Loucy (cell line): ENCODE results near the gene TCP10L.

Source experiments
- H2AFZ ChIP-seq: fragments of 200-600 bp; sonication (generic); 2 replicates; pipeline ENCODE4 v1.6.0; 2016; ENCODE audit warnings: antibody characterized with exemption, mild to moderate bottlenecking, low read length, moderate library complexity
- H3F3A ChIP-seq: fragments of 200-600 bp; 2 replicates; pipeline ENCODE4 v1.6.0; 2016; ENCODE audit warnings: antibody characterized with exemption, low read depth, mild to moderate bottlenecking
- H3K27me3 ChIP-seq: fragments of 200-600 bp; sonication (generic); 2 replicates; pipeline ENCODE4 v1.6.1; 2014; ENCODE audit warnings: low read length, mild to moderate bottlenecking; ENCODE audit not compliant: insufficient read depth, poor library complexity, severe bottlenecking
- H3K36me3 ChIP-seq: fragments of 200-600 bp; sonication (generic); 2 replicates; pipeline ENCODE4 v1.6.1; 2016; ENCODE audit warnings: low read length; ENCODE audit not compliant: insufficient read depth
- H3K4me1 ChIP-seq: fragments of 200-600 bp; sonication (generic); 2 replicates; pipeline ENCODE4 v1.5.1; 2014; ENCODE audit warnings: low read length, mild to moderate bottlenecking; ENCODE audit not compliant: insufficient read depth, poor library complexity, severe bottlenecking
- H3K4me2 ChIP-seq: fragments of 200-600 bp; sonication (generic); 2 replicates; pipeline ENCODE4 v1.6.0; 2014; ENCODE audit warnings: antibody characterized with exemption, low read length, low read depth, mild to moderate bottlenecking; ENCODE audit not compliant: poor library complexity, severe bottlenecking
- H3K4me3 ChIP-seq: fragments of 200-600 bp; sonication (generic); 2 replicates; pipeline ENCODE4 v1.5.1; 2014; ENCODE audit warnings: low read length, mild to moderate bottlenecking, mixed read lengths; ENCODE audit not compliant: poor library complexity, severe bottlenecking
- H3K79me2 ChIP-seq: fragments of 200-600 bp; sonication (generic); 2 replicates; pipeline ENCODE4 v1.6.1; 2014; ENCODE audit warnings: low read length; ENCODE audit not compliant: insufficient read depth
- H3K9ac ChIP-seq: fragments of 200-600 bp; sonication (generic); 2 replicates; pipeline ENCODE4 v1.6.0; 2014; ENCODE audit warnings: mild to moderate bottlenecking, low read depth, low read length, moderate library complexity; ENCODE audit not compliant: poor library complexity, severe bottlenecking
- H3K9me2 ChIP-seq: fragments of 200-600 bp; sonication (generic); replicated peaks from 2 replicates; pipeline ENCODE4 v1.6.1; 2016; ENCODE audit warnings: low read depth, low read length, mixed read lengths
- H3K9me3 ChIP-seq: fragments of 200-600 bp; sonication (generic); 2 replicates; pipeline ENCODE4 v1.6.1; 2014; ENCODE audit warnings: mild to moderate bottlenecking, antibody characterized with exemption, low read length, low read depth; ENCODE audit not compliant: insufficient read depth
- H4K20me1 ChIP-seq: fragments of 200-600 bp; sonication (generic); 2 replicates; pipeline ENCODE4 v1.6.0; 2014; ENCODE audit warnings: antibody characterized with exemption, low read length, mild to moderate bottlenecking; ENCODE audit not compliant: insufficient read depth, poor library complexity, severe bottlenecking
- EZH2phosphoT487 ChIP-seq: fragments of 200-600 bp; IDR thresholded peaks from 2 replicates; pipeline ENCODE4 v1.6.1; 2018; ENCODE audit warnings: antibody characterized with exemption, mild to moderate bottlenecking, moderate library complexity, borderline replicate concordance
- TF ChIP-seq, protein P1 (sequence below): fragments of 200-600 bp; sonication (generic); conservative IDR thresholded peaks from 2 replicates; pipeline ENCODE4 v1.5.1; 2014; ENCODE audit warnings: mild to moderate bottlenecking, antibody characterized with exemption, low read length

Gene TCP10L

GRCh38 chr21:32595431-32595830 is 10.1 kb upstream of the TCP10L start:
- Histone ChIP-seq H3K4me2 (no peak overlapping the region), H3K9ac (no peak overlapping the region), H3K9me2 (no peaks in the 10 kb centered on the region), H3K4me1 (no peaks in the 10 kb centered on the region), H3K4me3 (no peak overlapping the region), H3F3A (no peaks in the 10 kb centered on the region), H3K9me3 (no peaks in the 10 kb centered on the region), H3K27me3 (no peaks in the 10 kb centered on the region), H3K79me2 (no peaks in the 10 kb centered on the region), H3K36me3 (peaks cover 3% of the 10 kb centered on the region; the same call in 1 of the 2 replicates), H4K20me1 (no peaks in the 10 kb centered on the region), H2AFZ (no peak overlapping the region)
- TF ChIP-seq EZH2phosphoT487: no peak
- TF ChIP-seq, protein P1, sequence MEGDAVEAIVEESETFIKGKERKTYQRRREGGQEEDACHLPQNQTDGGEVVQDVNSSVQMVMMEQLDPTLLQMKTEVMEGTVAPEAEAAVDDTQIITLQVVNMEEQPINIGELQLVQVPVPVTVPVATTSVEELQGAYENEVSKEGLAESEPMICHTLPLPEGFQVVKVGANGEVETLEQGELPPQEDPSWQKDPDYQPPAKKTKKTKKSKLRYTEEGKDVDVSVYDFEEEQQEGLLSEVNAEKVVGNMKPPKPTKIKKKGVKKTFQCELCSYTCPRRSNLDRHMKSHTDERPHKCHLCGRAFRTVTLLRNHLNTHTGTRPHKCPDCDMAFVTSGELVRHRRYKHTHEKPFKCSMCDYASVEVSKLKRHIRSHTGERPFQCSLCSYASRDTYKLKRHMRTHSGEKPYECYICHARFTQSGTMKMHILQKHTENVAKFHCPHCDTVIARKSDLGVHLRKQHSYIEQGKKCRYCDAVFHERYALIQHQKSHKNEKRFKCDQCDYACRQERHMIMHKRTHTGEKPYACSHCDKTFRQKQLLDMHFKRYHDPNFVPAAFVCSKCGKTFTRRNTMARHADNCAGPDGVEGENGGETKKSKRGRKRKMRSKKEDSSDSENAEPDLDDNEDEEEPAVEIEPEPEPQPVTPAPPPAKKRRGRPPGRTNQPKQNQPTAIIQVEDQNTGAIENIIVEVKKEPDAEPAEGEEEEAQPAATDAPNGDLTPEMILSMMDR: no peak

- Histone ChIP-seq H3K4me3 (no peak overlapping the region), H3K36me3 (no peaks in the 10 kb centered on the region), H3K27me3 (no peaks in the 10 kb centered on the region), H3K9me2 (no peaks in the 10 kb centered on the region), H2AFZ (no peak overlapping the region), H3K79me2 (no peaks in the 10 kb centered on the region), H3K4me2 (no peak overlapping the region), H3F3A (no peaks in the 10 kb centered on the region), H4K20me1 (no peaks in the 10 kb centered on the region), H3K9ac (no peak overlapping the region), H3K4me1 (no peaks in the 10 kb centered on the region), H3K9me3 (no peaks in the 10 kb centered on the region)
- TF ChIP-seq, protein P1: no peak
- no peak for TF ChIP-seq EZH2phosphoT487
Measured at GRCh38 chr21:32593690-32594089, 8.4 kb upstream of the TCP10L start.

DNA sequence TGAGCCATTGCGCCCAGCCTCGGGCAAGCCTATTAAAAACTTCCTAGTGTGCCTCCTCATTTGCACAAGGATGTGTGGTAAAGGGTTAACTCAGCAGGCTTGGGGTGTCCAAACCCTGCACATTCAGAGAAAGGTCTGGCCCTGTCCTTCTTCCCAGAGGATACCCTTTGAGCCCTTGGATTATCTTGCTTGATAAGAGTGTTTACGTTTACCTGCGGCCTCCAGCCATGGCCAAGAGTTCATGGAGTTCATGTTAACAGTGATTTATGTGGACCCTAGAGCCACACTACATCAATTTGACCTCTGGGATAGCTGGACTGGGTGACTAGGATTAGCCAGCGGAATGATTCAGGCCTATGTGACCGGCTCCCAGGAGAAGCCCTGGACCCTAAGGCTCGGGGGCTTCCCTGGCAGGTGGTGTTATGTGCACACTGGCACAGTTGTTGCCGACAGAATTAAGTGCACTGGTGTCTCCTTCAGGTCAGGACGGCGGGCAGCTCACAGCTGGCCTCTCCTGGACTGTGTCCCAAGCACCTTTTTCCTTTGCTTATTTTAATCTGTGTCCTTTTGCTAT is 7.7 kb upstream of the TCP10L start:
- Histone ChIP-seq H3K9me3 (no peaks in the 10 kb centered on the region), H3K4me3 (no peak overlapping the region), H3K36me3 (no peaks in the 10 kb centered on the region), H3K4me2 (no peak overlapping the region), H3K27me3 (no peaks in the 10 kb centered on the region), H2AFZ (no peak overlapping the region), H3K9ac (no peak overlapping the region), H3K4me1 (no peaks in the 10 kb centered on the region), H4K20me1 (no peaks in the 10 kb centered on the region), H3F3A (no peaks in the 10 kb centered on the region), H3K9me2 (no peaks in the 10 kb centered on the region), H3K79me2 (no peaks in the 10 kb centered on the region)
- no peak for TF ChIP-seq EZH2phosphoT487

DNA sequence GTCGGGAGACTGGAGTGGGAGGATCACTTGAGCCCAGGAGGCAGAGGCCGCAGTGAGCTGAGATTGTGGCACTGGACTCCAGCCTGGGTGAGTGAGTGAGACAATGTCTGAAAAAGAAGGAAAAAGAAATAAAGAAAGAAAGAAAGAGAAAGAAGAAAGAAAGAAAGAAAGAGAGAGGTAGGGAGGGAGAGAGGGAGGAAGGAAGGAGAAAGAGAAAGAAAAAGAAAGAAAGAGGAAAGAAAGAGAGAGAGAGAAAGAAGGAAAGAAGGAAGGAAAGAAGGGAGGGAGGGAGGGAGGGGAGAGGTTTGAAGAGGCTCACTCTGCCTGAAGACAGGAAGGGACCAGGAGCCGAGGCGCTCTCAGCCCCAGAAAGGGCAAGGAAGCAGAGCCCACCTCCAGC is 4.8 kb upstream of the TCP10L start:
- Histone ChIP-seq H3K4me3 (no peak overlapping the region), H3K36me3 (no peaks in the 10 kb centered on the region), H3K4me2 (no peak overlapping the region), H4K20me1 (no peaks in the 10 kb centered on the region), H3K79me2 (no peaks in the 10 kb centered on the region), H3K27me3 (no peaks in the 10 kb centered on the region), H2AFZ (no peak overlapping the region), H3K9me3 (no peaks in the 10 kb centered on the region), H3K9me2 (no peaks in the 10 kb centered on the region), H3K9ac (no peak overlapping the region), H3K4me1 (no peaks in the 10 kb centered on the region), H3F3A (no peaks in the 10 kb centered on the region)
- TF ChIP-seq, protein P1: no peak
- no peak for TF ChIP-seq EZH2phosphoT487
